HepG2 (cell line): ENCODE results near the gene CILP2. TPM values are rescaled to one million over a fixed set of nuclear protein-coding genes. Genes with fewer than 3 reads are reported as not detected.

Experiments
- ATAC-seq: fragments of 200-7000 bp; cut with Tn5 transposase; 3 replicates; pipeline ENCODE4 v1.9.1; 2020; ENCODE audit warnings: mild to moderate bottlenecking, moderate library complexity
- BruUV-seq: library from RNA; stranded (reverse); fragments of 400-500 nt; replicated peaks from 2 replicates; lab custom pipeline; 2021; lab: Mats Ljungman, UMichigan
- CTCF ChIA-PET: fragments of 300-600 bp; formaldehyde crosslinking; extraction: SDS; loops from one replicate; lab custom pipeline; 2021; ENCODE audit warnings: low total read pairs, inconsistent platforms, low intra/inter-chr PET ratio; lab: Yijun Ruan, JAX
- POLR2A ChIA-PET: fragments of 350-600 bp; sonication (Branson Sonifier 250); formaldehyde crosslinking; loops from one replicate; lab custom pipeline; 2020; ENCODE audit warnings: antibody characterized with exemption, inconsistent platforms; lab: Yijun Ruan, JAX
- DNase-seq: peaks from one replicate; pipeline ENCODE4 v3.0.0-alpha.2; 2015; ENCODE audit warnings: low spot score
- FAIRE-seq: peaks from 3 replicates; lab custom pipeline; 2011; peaks lifted over from hg19 to GRCh38; lab: Jason Lieb, UNC
- H2AFZ ChIP-seq: one replicate; pipeline ENCODE4 v1.6.1; 2011; ENCODE audit warnings: low read length, inconsistent platforms
- H3K27ac ChIP-seq: fragments of 300-600 bp; 3 replicates; pipeline ENCODE4 v1.8.0; 2011; ENCODE audit warnings: mixed run types, mild to moderate bottlenecking, mixed read lengths, low read length, inconsistent platforms; ENCODE audit not compliant: insufficient read depth; ENCODE audit errors: extremely low read length
- H3K27me3 ChIP-seq, 2 experiments: fragments of 200-600 bp in 1 of 2; 2 replicates in 1 of 2; 3 replicates in 1 of 2; pipeline versions ENCODE4 v1.6.0 to v1.8.0; 2011; ENCODE audit warnings: low read length in 2 of 2, mild to moderate bottlenecking in 2 of 2, moderate library complexity in 2 of 2, inconsistent platforms in 1 of 2; ENCODE audit not compliant: insufficient read depth in 2 of 2, control insufficient read depth in 1 of 2
- H3K36me3 ChIP-seq, 2 experiments: fragments of 200-600 bp in 1 of 2; replicated peaks in 1 of 2; 2 replicates in 1 of 2; 3 replicates in 1 of 2; pipeline versions ENCODE4 v1.5.1 to v1.8.0; 2011; ENCODE audit warnings: low read length in 2 of 2, inconsistent platforms in 1 of 2; ENCODE audit not compliant: insufficient read depth in 2 of 2, control insufficient read depth in 1 of 2
- H3K4me1 ChIP-seq: 2 replicates; pipeline ENCODE4 v1.5.1; 2012; ENCODE audit warnings: low read length, inconsistent platforms; ENCODE audit not compliant: insufficient read depth
- H3K4me2 ChIP-seq: 2 replicates; pipeline ENCODE4 v1.6.0; 2011; ENCODE audit warnings: low read depth, low read length, inconsistent platforms
- H3K4me3 ChIP-seq, 3 experiments: fragments of 200-600 bp in 1 of 3; sonication (generic), shearing (Covaris generic) in 1 of 3; replicated peaks in 1 of 3; 2 replicates each; pipeline ENCODE4 v1.5.1; 2011 to 2016; ENCODE audit warnings: low read length in 3 of 3, inconsistent platforms in 2 of 3, low read depth in 2 of 3, mild to moderate bottlenecking in 2 of 3, control low read depth in 1 of 3, mixed read lengths in 1 of 3; ENCODE audit not compliant: insufficient read depth in 1 of 3
- H3K79me2 ChIP-seq: one replicate; pipeline ENCODE4 v1.6.1; 2011; ENCODE audit warnings: low read length, inconsistent platforms; ENCODE audit not compliant: insufficient read depth
- H3K9ac ChIP-seq: 2 replicates; pipeline ENCODE4 v1.6.0; 2011; ENCODE audit warnings: mild to moderate bottlenecking, low read depth, low read length, inconsistent platforms; ENCODE audit not compliant: insufficient read depth
- H3K9me3 ChIP-seq: 2 replicates; pipeline ENCODE4 v1.5.1; 2012; ENCODE audit warnings: mild to moderate bottlenecking, low read length
- H4K20me1 ChIP-seq: 2 replicates; pipeline ENCODE4 v1.6.0; 2011; ENCODE audit warnings: inconsistent platforms, mild to moderate bottlenecking, low read length, moderate library complexity; ENCODE audit not compliant: insufficient read depth
- AGO2 ChIP-seq: fragments of 200-400 bp; formaldehyde crosslinking; optimal IDR thresholded peaks from 2 replicates; pipeline ENCODE3; 2017; ENCODE audit warnings: mild to moderate bottlenecking, low read depth, low read length, moderate library complexity
- BORCS8-MEF2B ChIP-seq: sonication (generic); formaldehyde crosslinking; IDR thresholded peaks from 2 replicates; pipeline ENCODE4 v1.8.0; 2022; ENCODE audit warnings: mild to moderate bottlenecking, missing genetic modification reagents
- HIC2 ChIP-seq: sonication (generic); formaldehyde crosslinking; IDR thresholded peaks from 2 replicates; pipeline ENCODE4 v1.9.0; 2022; ENCODE audit warnings: low read depth, missing genetic modification reagents
- ISL2 ChIP-seq: sonication (generic); formaldehyde crosslinking; IDR thresholded peaks from 2 replicates; pipeline ENCODE4 v1.5.0; 2020; ENCODE audit warnings: missing genetic modification reagents
- RBM22 ChIP-seq: fragments of 200-400 bp; formaldehyde crosslinking; optimal IDR thresholded peaks from 2 replicates; pipeline ENCODE3; 2017; ENCODE audit warnings: mild to moderate bottlenecking, low read length, moderate library complexity
- ZNF124 ChIP-seq: sonication (generic); formaldehyde crosslinking; IDR thresholded peaks from 2 replicates; pipeline ENCODE4 v1.4.0; 2020; ENCODE audit warnings: missing genetic modification reagents
- ZNF761 ChIP-seq: sonication (generic); formaldehyde crosslinking; conservative IDR thresholded peaks from 2 replicates; pipeline ENCODE4 v1.4.0; 2020; ENCODE audit warnings: mild to moderate bottlenecking, missing genetic modification reagents
- WGBS: methylation state at CpG from one replicate; pipeline ENCODE4 v1.1.6; 2017; ENCODE audit warnings: low lambda C conversion rate; 5-methylcytosine and 5-hydroxymethylcytosine counted together
- in situ Hi-C: cut with HindIII; loops from 2 replicates; pipeline ENCODE4 v1.10.0; 2017; ENCODE audit warnings: low pct_unique_long_range_greater_than_20kb; ENCODE audit not compliant: extremely low pct_ligation_motif_present
- intact Hi-C: fragments of 100-400 bp; cut with micrococcal nuclease; formaldehyde crosslinking; loops from one replicate; pipeline ENCODE4 v1.10.0; 2022; ENCODE audit not compliant: unreplicated experiment
- polyA plus RNA-seq, 8 experiments: library from polyadenylated mRNA; depleted of rRNA in 3 of 8; stranded (reverse) in 7 of 8; unstranded in 1 of 8; fragments of >200 nt; fragmentation: Illumina TruSeq in 4 of 8; extraction: Trizol in 4 of 8; gene quantifications; 2 replicates each; pipeline versions ENCODE4 v1.2.1 to v1.2.3, GENCODE V29; 2011 to 2016; ENCODE audit warnings: low read depth in 4 of 8, missing spikeins in 1 of 8, mixed read lengths in 1 of 8; ENCODE audit not compliant: insufficient read depth in 1 of 8
- total RNA-seq, 5 experiments: library from RNA; depleted of rRNA; stranded (reverse); fragments of >200 nt; fragmentation: Illumina TruSeq; extraction: Trizol; gene quantifications; 2 replicates each; pipeline ENCODE4 v1.2.3, GENCODE V29; 2016; ENCODE audit warnings: low read depth in 1 of 5
- TF ChIP-seq, protein P1 (sequence below): sonication (generic); formaldehyde crosslinking; IDR thresholded peaks from 2 replicates; pipeline ENCODE4 v1.8.0; 2023; ENCODE audit warnings: mild to moderate bottlenecking, missing genetic modification reagents

The CILP2 gene
- total and polyA plus RNA-seq, 2 of the 13 experiments (the other 11 are each of a cell fraction or from before 2014, with no cell fraction given) = 0.09 to 0.37 TPM

DNA sequence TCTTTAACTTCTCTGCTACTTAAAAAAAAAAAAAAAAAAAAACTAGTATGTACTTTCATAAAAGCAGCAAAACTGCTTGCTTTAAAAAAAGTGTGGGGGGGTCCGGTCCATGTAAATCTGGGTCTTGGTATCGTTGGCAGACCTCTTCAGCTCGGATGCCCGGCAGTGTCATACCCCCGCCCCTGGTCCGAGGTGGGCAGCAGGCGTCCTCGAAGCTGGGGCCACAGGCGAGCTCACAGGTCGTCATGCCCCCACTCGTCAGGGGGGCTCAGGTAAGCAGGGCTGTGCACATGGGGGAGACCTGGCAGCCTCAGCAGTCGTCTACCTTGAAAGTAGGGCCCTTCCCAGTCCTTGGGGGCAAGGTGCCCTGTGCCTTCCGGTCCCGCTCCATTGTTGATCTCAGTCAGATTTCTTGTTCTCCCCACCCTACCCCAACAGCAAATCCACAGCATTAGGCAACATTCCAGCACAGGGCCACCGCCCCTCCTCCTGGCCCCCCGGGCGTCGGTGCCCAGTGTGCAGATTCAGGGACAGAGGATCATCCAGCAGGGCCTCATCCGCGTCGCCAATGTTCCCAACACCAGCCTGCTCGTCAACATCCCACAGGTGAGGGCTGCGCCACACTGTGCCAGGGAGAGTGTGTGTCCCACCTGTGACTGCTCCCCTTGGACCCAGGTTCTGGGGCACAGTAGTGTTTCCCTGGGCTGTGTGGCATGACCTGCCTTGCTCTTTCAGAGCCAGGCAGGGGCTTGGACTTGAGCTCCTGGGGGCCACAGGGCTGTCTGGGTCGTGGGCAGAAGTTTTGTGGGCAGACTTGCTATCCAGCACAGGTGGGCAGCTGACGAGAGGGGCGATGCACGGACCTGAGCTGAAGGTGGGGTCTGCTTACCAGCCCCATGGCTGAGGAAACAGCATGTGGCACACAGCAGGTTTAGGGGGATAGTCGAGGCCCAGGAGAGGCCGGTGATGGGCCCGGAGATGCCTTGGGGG lies 42.2 kb upstream of the CILP2 start:
- FAIRE-seq = no peak
- intact Hi-C loops (no loop called here), in situ Hi-C loops (no loop called here)

More for the DNA sequence above, 42.2 kb upstream of the CILP2 start:
- DNase-seq (no peak), ATAC-seq (no peak)
- 93% methylated on average over 23 of the region's 30 CpGs for WGBS
- TF ChIP-seq ZNF124 (CRISPR knock-in tag) = no peak
- peak; percentile 72 for TF ChIP-seq AGO2
- no peak for TF ChIP-seq BORCS8-MEF2B (CRISPR knock-in tag)
- no peak for TF ChIP-seq ISL2
- TF ChIP-seq RBM22 = peak; percentile 29
- TF ChIP-seq ZNF761 (CRISPR knock-in tag) = no peak
- TF ChIP-seq, protein P1, sequence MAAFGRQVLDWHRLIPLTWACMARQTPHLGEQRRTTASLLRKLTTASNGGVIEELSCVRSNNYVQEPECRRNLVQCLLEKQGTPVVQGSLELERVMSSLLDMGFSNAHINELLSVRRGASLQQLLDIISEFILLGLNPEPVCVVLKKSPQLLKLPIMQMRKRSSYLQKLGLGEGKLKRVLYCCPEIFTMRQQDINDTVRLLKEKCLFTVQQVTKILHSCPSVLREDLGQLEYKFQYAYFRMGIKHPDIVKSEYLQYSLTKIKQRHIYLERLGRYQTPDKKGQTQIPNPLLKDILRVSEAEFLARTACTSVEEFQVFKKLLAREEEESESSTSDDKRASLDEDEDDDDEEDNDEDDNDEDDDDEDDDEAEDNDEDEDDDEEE (CRISPR knock-in tag) = no peak
- no peak for TF ChIP-seq HIC2 (CRISPR knock-in tag)
- ChIA-PET POLR2A (no interaction called here), CTCF (no interaction called here)
- H3K4me3 ChIP-seq = no peak overlapping the region
- H3K4me1 ChIP-seq = no peaks in the 10 kb centered on the region
- no peak overlapping the region for H3K4me2 ChIP-seq
- H3K9ac ChIP-seq = no peak overlapping the region
- no peak overlapping the region for H2AFZ ChIP-seq
- H3K36me3 ChIP-seq = peaks cover 31 to 81% of the 10 kb centered on the region in 2 experiments; a peak in 4 of 5 replicates
- no TSS peak for BruUV-seq
- H3K79me2 ChIP-seq = peaks cover 2% of the 10 kb centered on the region
- no peak overlapping the region for H3K27ac ChIP-seq
- no peaks in the 10 kb centered on the region; a peak in 1 of 5 replicates for H3K27me3 ChIP-seq
- no peaks in the 10 kb centered on the region for H4K20me1 ChIP-seq
- no peaks in the 10 kb centered on the region for H3K9me3 ChIP-seq
